Measurements from ENCODE around the gene U2SURP. TPM values are rescaled to one million over a fixed set of nuclear protein-coding genes. Genes with fewer than 3 reads are reported as not detected.

U2SURP gene
- total and polyA plus RNA-seq, 2 donors (not counting 1 experiment from before 2014, with no cell fraction given), result 39.1 to 44.8 TPM

DNA sequence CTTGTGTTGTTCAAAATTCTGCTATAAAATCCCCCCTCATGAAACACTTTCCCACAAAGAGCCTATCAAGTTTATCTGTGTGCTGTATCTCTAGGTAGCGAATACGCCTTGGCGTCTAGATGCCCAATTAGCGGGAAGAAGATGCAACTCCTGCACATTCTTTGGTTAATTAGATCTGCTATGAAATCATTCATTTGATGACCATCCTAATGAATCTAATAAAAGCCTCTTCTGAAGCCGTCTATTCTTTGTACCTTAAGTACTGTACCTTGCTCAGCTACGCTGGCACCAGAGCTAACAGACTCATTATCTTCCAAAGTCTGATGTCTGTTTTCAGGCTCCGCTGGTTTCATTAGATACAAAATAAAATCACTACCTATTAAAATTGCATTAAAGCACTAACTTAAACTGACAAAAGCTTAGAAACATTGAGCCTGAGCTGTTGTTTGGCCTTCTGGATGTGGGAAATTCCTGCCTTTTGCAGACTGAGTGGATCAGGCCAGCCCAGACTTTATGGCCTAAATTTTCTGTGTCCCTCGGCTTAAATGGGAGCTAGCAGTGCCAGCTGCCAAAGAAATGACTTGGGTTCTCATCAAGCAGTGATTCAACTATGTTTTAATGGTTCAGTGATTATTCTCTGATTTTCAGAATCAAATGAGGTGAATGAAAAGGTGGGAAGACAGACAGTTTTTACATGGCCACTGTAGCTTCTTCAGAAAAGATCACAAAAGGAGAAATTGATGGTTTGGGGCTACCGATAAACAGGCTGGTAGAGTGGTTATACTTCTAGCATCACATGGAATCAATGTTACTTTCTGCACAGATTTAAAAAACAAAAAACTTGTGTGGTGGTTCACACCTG is 89.8 kb downstream of the U2SURP start:
- Histone ChIP-seq H2AFZ (ENCODE audit: low read length) (no peak overlapping the region), H3K27me3 (ENCODE audit: control insufficient read depth, insufficient read depth, low read length) (peaks cover 2% of the 10 kb centered on the region), H3K4me2 (ENCODE audit: extremely low read depth, insufficient read depth, low read length) (no peak overlapping the region), H3K79me2 (ENCODE audit: control insufficient read depth, insufficient read depth, low read length) (no peaks in the 10 kb centered on the region), H3K27ac (ENCODE audit: insufficient read depth, low read length) (no peak overlapping the region), H3K9ac (ENCODE audit: insufficient read depth, low read length) (no peak overlapping the region), H3K4me1 (ENCODE audit: control insufficient read depth, extremely low read depth, insufficient read depth, low read length) (no peaks in the 10 kb centered on the region), H3K9me3 (ENCODE audit: control insufficient read depth, insufficient read depth, low read depth, low read length) (no peaks in the 10 kb centered on the region), H4K20me1 (ENCODE audit: control insufficient read depth, extremely low read depth, insufficient read depth, low read length) (no peaks in the 10 kb centered on the region), H3K4me3 (replicated peaks in 1 of 4; ENCODE audit: control extremely low read depth in 1 of 4, insufficient read depth in 1 of 4, low read depth in 3 of 4, low read length in 4 of 4) (no peak overlapping the region), H3K36me3 (ENCODE audit: control insufficient read depth, insufficient read depth, low read length) (no peaks in the 10 kb centered on the region)
- TF ChIP-seq, protein P1, sequence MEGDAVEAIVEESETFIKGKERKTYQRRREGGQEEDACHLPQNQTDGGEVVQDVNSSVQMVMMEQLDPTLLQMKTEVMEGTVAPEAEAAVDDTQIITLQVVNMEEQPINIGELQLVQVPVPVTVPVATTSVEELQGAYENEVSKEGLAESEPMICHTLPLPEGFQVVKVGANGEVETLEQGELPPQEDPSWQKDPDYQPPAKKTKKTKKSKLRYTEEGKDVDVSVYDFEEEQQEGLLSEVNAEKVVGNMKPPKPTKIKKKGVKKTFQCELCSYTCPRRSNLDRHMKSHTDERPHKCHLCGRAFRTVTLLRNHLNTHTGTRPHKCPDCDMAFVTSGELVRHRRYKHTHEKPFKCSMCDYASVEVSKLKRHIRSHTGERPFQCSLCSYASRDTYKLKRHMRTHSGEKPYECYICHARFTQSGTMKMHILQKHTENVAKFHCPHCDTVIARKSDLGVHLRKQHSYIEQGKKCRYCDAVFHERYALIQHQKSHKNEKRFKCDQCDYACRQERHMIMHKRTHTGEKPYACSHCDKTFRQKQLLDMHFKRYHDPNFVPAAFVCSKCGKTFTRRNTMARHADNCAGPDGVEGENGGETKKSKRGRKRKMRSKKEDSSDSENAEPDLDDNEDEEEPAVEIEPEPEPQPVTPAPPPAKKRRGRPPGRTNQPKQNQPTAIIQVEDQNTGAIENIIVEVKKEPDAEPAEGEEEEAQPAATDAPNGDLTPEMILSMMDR (conservative IDR thresholded peaks at IDR 0.05 in 1 of 2, IDR thresholded peaks at IDR 0.05 in 1 of 2; ENCODE audit: low read depth in 1 of 2, low read length in 2 of 2), result no peak
- no peak for TF ChIP-seq EZH2 (IDR thresholded peaks at IDR 0.05; ENCODE audit: low read length, missing control alignments)
- no peak for DNase-seq (ENCODE audit: low read depth in 2 of 2)

DNA sequence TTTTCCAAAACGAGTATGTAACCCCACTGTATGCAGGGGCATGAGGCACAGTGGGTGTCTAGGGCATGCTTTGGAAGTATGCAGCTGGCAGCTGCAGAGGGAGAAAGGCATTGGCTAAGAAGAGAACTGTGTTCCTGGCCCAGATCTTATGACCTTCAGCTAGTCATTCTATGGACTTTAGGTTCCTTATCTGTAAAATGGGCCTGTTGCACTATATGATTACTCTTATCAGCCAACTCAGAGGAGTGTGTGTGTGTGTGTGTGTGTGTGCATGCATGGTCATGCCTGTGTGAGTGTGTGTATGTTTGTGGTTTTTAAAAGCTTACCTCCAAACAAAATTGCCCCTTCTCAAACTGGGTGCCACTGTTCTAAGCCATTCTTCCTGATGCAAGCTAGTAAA is 90.8 kb downstream of the U2SURP start:
- H3K27me3 ChIP-seq (ENCODE audit: control insufficient read depth, insufficient read depth, low read length), result peaks cover 2% of the 10 kb centered on the region
- H3K36me3 ChIP-seq (ENCODE audit: control insufficient read depth, insufficient read depth, low read length), result no peaks in the 10 kb centered on the region
- no peak overlapping the region for H3K27ac ChIP-seq (ENCODE audit: insufficient read depth, low read length)
- no peak for TF ChIP-seq EZH2 (IDR thresholded peaks at IDR 0.05; ENCODE audit: low read length, missing control alignments)
- no peak for DNase-seq (ENCODE audit: low read depth in 2 of 2)
- no peaks in the 10 kb centered on the region for H3K9me3 ChIP-seq (ENCODE audit: control insufficient read depth, insufficient read depth, low read depth, low read length)
- H3K4me1 ChIP-seq (ENCODE audit: control insufficient read depth, extremely low read depth, insufficient read depth, low read length), result no peaks in the 10 kb centered on the region
- no peak overlapping the region for H3K4me3 ChIP-seq (replicated peaks in 1 of 4; ENCODE audit: control extremely low read depth in 1 of 4, insufficient read depth in 1 of 4, low read depth in 3 of 4, low read length in 4 of 4)
- no peak overlapping the region for H3K4me2 ChIP-seq (ENCODE audit: extremely low read depth, insufficient read depth, low read length)
- no peak overlapping the region for H2AFZ ChIP-seq (ENCODE audit: low read length)
- H4K20me1 ChIP-seq (ENCODE audit: control insufficient read depth, extremely low read depth, insufficient read depth, low read length), result no peaks in the 10 kb centered on the region
- H3K9ac ChIP-seq (ENCODE audit: insufficient read depth, low read length), result no peak overlapping the region
- no peaks in the 10 kb centered on the region for H3K79me2 ChIP-seq (ENCODE audit: control insufficient read depth, insufficient read depth, low read length)

DNA sequence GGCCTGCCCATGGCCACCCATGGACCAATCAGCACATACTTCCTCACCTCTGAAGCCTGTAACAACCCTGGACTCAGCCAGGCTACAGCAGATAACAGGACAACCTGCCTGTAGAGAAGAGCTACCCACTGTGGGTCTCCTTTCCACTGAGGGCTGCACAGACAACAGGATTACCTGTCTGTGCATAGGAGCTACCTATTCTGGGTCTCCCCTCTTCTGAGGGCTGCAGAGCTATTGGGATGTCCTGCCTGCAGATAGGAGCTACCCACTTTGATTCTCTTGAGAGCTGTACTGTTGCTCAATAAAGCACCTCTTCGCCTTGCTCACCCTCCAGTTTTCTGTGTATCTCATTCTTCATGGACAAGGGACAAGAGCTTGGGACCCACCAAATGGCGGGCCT is 94.4 kb downstream of the U2SURP start:
- H3K79me2 ChIP-seq (ENCODE audit: control insufficient read depth, insufficient read depth, low read length), result no peaks in the 10 kb centered on the region
- H3K4me1 ChIP-seq (ENCODE audit: control insufficient read depth, extremely low read depth, insufficient read depth, low read length), result no peaks in the 10 kb centered on the region
- no peak overlapping the region for H3K27ac ChIP-seq (ENCODE audit: insufficient read depth, low read length)
- no peak overlapping the region for H3K9ac ChIP-seq (ENCODE audit: insufficient read depth, low read length)
- no peaks in the 10 kb centered on the region for H3K9me3 ChIP-seq (ENCODE audit: control insufficient read depth, insufficient read depth, low read depth, low read length)
- H3K27me3 ChIP-seq (ENCODE audit: control insufficient read depth, insufficient read depth, low read length), result peaks cover 2% of the 10 kb centered on the region
- TF ChIP-seq, protein P1 (conservative IDR thresholded peaks at IDR 0.05 in 1 of 2, IDR thresholded peaks at IDR 0.05 in 1 of 2; ENCODE audit: low read depth in 1 of 2, low read length in 2 of 2), result no peak
- no peak for TF ChIP-seq EZH2 (IDR thresholded peaks at IDR 0.05; ENCODE audit: low read length, missing control alignments)
- H3K36me3 ChIP-seq (ENCODE audit: control insufficient read depth, insufficient read depth, low read length), result no peaks in the 10 kb centered on the region
- no peaks in the 10 kb centered on the region for H4K20me1 ChIP-seq (ENCODE audit: control insufficient read depth, extremely low read depth, insufficient read depth, low read length)
- H3K4me2 ChIP-seq (ENCODE audit: extremely low read depth, insufficient read depth, low read length), result no peak overlapping the region
- H2AFZ ChIP-seq (ENCODE audit: low read length), result no peak overlapping the region
- H3K4me3 ChIP-seq (replicated peaks in 1 of 4; ENCODE audit: control extremely low read depth in 1 of 4, insufficient read depth in 1 of 4, low read depth in 3 of 4, low read length in 4 of 4), result no peak overlapping the region
- no peak for DNase-seq (ENCODE audit: low read depth in 2 of 2)

Data from fibroblast of lung (primary cell).